ENCODE measurements around the gene ADARB2.
"Not testable (repeated sequence)": the region's sequence is repeated elsewhere in the genome, so short reads cannot be mapped to it uniquely, and the experiment has no call there.

ADARB2 gene

DNA sequence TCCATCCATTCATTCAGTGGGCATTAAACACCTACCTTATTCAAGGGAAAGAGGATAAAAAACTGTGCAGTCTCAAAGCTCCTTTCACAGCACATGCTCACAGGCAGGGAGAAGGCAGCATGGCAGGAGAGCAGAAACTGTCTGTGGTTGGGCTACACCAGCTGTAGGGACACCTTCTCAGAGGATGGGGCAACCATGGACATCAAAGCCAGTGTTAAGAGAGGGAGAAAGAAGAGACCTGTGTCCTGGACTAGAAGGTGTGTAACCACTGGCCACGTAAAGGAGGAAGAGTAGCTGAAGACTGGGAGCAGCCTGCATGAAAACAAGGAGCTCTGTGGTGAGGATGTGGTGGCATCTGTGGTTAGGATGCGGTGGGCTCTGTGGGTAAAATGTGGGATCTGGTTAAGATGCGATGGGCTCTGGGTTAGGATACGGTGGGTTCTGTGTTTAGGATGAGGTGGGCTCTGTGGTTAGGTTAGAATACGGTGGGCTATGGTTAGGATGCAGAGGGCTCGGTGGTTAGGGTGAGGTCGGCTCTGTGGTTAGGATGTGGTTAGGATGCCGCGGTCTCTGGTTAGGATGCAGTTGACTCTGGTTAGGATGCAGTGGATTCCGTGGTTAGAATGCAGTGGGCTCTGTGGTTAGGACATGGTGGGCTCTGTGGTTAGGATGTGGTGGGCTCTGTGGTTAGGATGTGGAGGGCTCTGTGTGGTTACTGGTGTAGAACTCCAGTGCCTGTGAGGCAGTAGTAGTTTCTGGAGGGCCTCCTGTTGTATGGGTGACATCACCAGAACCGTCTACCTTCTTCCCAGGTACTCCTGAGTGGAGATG is 483.6 kb downstream of the ADARB2 start:
- Histone ChIP-seq H4K20me1 (ENCODE audit: insufficient read depth) (no peaks in the 10 kb centered on the region), H3K79me2 (ENCODE audit: insufficient read depth, low read depth) (no peaks in the 10 kb centered on the region), H3K9ac (no peak overlapping the region), H2AFZ (ENCODE audit: low read depth) (no peak overlapping the region), H3K27me3 (ENCODE audit: insufficient read depth, low read depth) (no peaks in the 10 kb centered on the region), H3K27ac (no peak overlapping the region), H3K4me3 (IDR thresholded peaks at IDR 0.05; ENCODE audit: insufficient read depth, low read depth, low read length) (no peak overlapping the region), H3K36me3 (ENCODE audit: insufficient read depth) (no peaks in the 10 kb centered on the region), H3K4me2 (no peak overlapping the region), H3K4me1 (ENCODE audit: low read depth, poor library complexity, severe bottlenecking) (peaks cover 15% of the 10 kb centered on the region)
- no peak for TF ChIP-seq CTCF (conservative IDR thresholded peaks at IDR 0.05; ENCODE audit: low read depth, low read length)

- Histone ChIP-seq H4K20me1 (ENCODE audit: insufficient read depth) (no peaks in the 10 kb centered on the region), H2AFZ (ENCODE audit: low read depth) (no peak overlapping the region), H3K4me2 (no peak overlapping the region), H3K4me3 (IDR thresholded peaks at IDR 0.05; ENCODE audit: insufficient read depth, low read depth, low read length) (no peak overlapping the region), H3K4me1 (ENCODE audit: low read depth, poor library complexity, severe bottlenecking) (peaks cover 15% of the 10 kb centered on the region), H3K27ac (no peak overlapping the region), H3K27me3 (ENCODE audit: insufficient read depth, low read depth) (no peaks in the 10 kb centered on the region), H3K79me2 (ENCODE audit: insufficient read depth, low read depth) (no peaks in the 10 kb centered on the region), H3K9ac (no peak overlapping the region), H3K36me3 (ENCODE audit: insufficient read depth) (no peaks in the 10 kb centered on the region)
- TF ChIP-seq CTCF (conservative IDR thresholded peaks at IDR 0.05; ENCODE audit: low read depth, low read length): no peak
Observed at GRCh38 chr10:1251769-1252168, 485.6 kb downstream of the ADARB2 start.

- TF ChIP-seq CTCF (conservative IDR thresholded peaks at IDR 0.05; ENCODE audit: low read depth, low read length): no peak
- Histone ChIP-seq H3K4me2 (no peak overlapping the region), H3K9ac (no peak overlapping the region), H3K27ac (no peak overlapping the region), H3K36me3 (ENCODE audit: insufficient read depth) (no peaks in the 10 kb centered on the region), H3K27me3 (ENCODE audit: insufficient read depth, low read depth) (no peaks in the 10 kb centered on the region), H2AFZ (ENCODE audit: low read depth) (no peak overlapping the region), H3K4me3 (IDR thresholded peaks at IDR 0.05; ENCODE audit: insufficient read depth, low read depth, low read length) (no peak overlapping the region), H4K20me1 (ENCODE audit: insufficient read depth) (no peaks in the 10 kb centered on the region), H3K79me2 (ENCODE audit: insufficient read depth, low read depth) (no peaks in the 10 kb centered on the region), H3K4me1 (ENCODE audit: low read depth, poor library complexity, severe bottlenecking) (peaks cover 10% of the 10 kb centered on the region)
Observed at GRCh38 chr10:1249142-1249920, 488.0 kb downstream of the ADARB2 start.

GRCh38 chr10:1248262-1248630 is 489.1 kb downstream of the ADARB2 start:
- H4K20me1 ChIP-seq (ENCODE audit: insufficient read depth); H3K27me3 ChIP-seq (ENCODE audit: insufficient read depth, low read depth); H3K79me2 ChIP-seq (ENCODE audit: insufficient read depth, low read depth); H3K4me3 ChIP-seq (IDR thresholded peaks at IDR 0.05; ENCODE audit: insufficient read depth, low read depth, low read length); H3K4me1 ChIP-seq (ENCODE audit: low read depth, poor library complexity, severe bottlenecking); H3K9ac ChIP-seq; H3K27ac ChIP-seq; H3K36me3 ChIP-seq (ENCODE audit: insufficient read depth); H3K4me2 ChIP-seq; H2AFZ ChIP-seq (ENCODE audit: low read depth): not testable (repeated sequence)
